NCI-H1417 treated with DMSO at 0.1 percent for 48 hours (cell line): ENCODE measurements around the gene MRPL2.
"Not testable (repeated sequence)": the region's sequence is repeated elsewhere in the genome, so short reads cannot be mapped to it uniquely, and the experiment has no call there.

Experiments
- DNase-seq: peaks from one replicate; lab custom pipeline; 2025; lab: John Stamatoyannopoulos, UW

The MRPL2 gene

DNA sequence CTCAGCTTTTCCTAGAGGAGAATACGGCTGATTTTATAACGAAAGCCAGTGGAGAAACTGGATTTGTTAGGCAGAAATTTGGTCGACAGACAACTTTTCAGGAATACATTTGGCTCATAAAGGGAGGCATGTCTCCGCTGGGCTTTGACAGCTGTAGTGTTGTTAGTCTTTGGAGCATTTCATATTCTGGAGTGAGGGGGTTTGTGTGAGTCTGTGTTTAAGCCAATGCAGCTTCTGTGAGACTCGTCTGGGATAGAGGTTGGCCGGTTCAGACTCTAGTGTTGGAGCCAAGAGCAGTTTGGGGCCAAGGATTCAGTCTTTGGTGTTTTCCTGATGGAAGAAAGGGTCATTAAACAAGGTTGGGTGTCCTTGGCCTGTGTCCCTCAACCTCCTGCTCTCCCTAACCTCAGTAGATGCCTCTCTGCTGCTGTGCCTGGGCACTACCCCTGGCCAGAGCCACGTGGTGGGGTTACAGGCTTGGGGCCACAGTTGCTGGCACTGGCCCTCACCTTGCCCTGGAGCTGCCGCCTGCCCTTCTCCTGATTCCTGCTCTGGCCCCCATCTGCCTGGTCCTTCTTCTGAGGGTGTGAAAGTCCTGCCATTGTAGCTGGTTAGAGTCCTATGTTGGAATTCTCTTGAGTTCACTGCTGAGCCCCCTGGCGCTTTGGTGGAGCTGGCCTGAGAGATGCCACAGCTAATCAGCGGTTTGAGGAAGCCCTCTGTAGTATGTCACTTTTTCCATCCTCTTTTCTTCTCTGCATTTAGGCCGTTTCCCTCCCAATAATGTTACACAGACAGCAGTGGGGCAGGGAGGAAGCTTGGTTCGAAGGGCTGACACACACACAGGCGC, 23.8 kb upstream of the MRPL2 start:
- no peak for DNase-seq

DNA sequence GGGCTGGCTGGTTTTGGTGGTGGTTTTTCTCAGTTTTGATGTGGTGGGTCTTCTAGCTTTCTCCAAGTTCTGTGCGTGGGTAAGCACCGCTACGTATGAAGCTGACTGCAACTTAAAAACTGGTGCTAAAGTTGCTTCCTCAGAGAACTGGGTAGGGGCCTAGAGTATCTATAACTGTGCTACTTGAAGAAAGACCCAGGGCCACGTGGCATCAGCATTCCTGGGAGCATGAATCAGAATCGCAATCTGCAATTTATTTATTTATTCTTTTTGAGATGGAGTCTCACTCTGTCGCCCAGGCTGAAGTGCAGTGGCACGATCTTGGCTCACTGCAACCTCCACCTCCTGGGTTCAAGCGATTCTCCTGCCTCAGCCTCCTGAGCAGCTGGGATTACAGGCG, 22.7 kb upstream of the MRPL2 start:
- DNase-seq, result not testable (repeated sequence)

DNA sequence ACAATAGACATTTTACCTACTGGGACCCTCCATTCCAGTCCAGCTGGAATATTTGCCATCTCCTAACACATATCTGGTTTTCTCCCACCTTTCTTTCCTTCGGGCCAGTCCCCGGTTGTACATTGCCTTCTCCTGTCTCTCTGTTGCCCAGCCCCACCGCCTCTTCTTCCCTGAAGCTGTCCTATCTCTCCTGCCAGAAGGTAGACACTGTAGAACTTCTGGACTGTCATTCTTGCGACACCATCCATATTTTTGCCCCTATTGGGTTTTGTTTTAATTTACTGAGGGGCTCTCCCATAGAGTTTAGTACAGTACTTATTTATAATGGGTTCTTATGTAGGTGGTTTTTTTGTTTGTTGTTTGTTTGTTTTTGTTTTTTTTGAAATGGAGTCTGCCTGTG, 21.8 kb upstream of the MRPL2 start:
- no peak for DNase-seq

DNA sequence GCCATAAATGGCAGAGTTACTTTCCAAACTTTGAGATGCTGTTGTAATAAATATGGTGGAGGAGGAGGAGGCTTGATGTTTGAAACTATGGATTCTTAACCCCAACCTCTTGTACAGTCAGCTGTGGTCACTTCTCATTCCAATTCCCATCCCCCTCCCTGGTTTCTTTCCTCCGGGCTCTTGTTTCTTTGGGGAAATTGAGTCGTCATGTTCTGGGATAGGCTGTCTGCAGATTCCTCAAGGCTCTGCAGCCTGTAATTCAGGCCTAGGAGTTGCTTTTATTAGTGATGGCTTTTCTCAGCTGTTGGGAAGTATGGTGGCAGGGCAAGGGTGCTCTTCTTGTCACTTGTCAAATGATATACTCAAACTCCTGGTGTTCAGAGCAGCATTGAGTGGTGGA, 19.5 kb upstream of the MRPL2 start:
- no peak for DNase-seq

DNA sequence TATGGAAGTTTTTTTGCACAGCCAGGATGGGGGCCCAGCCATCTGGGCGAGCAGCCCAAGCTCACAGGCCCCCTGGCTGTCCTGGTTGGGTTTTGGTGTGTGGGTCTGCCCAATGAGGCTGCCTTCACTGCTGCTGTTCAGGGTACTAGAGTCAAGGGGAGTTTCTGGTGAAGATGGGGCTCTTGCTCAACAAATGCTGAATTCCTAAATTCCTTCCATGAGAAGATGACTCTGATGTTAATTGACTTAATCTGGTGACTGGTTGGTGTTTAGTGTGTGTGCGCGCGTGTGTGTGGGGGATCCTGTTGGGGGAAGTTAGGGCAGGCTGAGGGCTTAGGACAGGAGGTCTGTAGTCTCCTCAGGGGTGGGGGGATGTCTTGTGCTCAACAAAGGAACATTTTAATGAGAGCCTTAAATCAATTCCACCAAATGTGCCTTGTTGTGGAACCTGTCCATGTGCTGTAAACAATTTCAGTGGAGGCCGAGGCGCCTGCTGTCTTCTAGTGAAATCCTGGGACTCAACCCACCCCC, 18.8 kb upstream of the MRPL2 start:
- no peak for DNase-seq

DNA sequence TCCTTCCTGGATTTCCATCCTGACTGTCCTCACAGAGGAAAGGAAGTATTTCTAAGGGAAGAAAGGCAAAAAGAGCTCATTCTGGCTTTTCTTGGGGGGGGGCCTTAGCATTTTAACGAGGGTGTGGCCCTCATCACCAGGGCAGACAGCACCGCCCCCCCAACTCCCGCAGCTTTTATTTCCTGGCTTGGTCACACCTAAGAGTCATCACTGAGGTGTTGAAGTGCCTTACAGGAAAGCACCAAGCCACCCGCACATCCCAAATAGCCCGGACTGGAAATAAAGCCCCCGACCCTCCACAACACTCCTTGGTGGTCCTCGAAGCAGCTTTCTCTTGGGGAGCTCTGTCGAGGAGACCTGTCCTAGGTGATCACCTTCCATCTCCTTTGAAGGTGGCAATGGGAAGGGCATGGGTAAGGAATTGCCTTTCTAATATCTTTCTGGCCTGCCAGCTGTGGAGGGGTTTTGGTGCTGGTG, 18.1 kb upstream of the MRPL2 start:
- no peak for DNase-seq

DNA sequence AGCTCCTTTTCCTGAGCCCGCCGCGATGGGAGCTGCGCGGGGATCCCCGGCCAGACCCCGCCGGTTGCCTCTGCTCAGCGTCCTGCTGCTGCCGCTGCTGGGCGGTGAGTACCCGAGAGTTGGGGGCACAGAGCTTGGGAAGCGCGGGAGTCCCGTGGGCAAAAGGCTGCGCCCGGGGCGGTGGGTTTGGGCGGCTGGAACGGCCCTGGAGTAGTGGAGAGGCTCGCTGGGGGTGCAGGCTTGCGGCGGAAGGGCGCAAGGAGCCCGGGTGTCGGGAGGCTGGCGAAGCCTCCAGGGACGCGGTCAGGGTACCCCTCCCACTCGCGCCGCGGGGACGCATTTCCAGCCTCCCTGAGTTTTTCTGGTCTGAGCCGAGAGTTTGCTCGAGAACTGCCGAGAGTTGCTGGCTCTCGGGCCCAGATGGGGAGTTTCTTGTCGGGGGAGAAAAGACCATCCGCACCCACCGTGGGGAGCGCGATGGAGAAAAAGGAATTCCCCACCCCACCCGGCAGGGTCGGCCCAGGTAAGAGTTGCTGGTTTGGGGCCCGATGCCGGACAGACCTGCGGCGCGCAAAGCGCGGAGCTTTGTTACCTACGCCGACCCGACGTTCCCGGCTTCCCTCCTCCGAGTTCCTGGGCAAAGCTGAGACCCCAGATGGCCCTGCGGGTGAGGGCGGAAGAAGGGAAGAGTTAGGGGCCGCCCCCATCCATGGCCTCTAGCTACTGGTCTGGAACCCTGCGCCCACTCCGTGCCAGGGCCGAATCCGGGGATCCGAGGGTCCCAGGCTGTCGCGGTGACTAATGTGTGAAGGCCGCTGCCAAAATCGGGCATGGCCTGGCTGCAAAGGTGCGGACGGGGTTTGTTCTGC, 17.5 kb upstream of the MRPL2 start:
- DNase-seq, result no peak

DNA sequence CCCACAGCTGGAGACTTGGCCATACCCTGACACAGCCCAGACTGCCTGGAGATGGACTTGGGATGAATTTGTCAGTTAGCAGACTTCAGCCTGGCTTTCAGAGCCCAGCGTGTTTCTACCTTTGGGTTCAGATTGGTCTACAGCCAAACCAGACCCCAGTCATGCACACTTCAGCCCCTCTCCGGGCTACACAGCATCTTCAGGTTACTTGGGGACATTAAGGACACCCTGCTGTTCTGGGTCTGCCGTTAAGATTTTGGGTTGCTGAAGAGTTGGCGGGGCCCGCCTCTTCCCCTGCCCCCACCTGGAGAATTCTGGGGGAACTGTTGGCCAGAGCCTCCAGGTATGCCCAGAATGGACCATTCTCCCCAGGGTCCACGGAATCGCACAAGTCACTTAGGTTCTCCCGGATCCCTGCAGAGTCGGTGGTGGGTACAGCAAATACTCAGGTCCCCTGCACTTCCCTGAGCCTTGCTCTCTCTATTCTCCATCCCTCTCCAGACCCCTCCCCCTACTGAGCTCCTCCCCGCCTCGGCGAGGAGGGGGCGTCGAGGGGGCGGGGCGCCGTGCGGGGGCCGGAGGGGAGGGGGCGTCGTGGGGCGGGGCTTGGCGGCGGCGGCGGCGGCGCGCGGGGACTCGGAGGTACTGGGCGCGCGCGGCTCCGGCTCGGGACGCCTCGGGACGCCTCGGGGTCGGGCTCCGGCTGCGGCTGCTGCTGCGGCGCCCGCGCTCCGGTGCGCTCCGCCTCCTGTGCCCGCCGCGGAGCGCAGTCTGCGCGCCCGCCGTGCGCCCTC, 16.6 kb upstream of the MRPL2 start, which contains the start of gene PTK7:
TSS of gene PTK7 (plus strand) at position 645 of the 794 bp plus-strand sequence. CDS start 175 bp downstream, outside the sequence.
- DNase-seq, result no peak

DNA sequence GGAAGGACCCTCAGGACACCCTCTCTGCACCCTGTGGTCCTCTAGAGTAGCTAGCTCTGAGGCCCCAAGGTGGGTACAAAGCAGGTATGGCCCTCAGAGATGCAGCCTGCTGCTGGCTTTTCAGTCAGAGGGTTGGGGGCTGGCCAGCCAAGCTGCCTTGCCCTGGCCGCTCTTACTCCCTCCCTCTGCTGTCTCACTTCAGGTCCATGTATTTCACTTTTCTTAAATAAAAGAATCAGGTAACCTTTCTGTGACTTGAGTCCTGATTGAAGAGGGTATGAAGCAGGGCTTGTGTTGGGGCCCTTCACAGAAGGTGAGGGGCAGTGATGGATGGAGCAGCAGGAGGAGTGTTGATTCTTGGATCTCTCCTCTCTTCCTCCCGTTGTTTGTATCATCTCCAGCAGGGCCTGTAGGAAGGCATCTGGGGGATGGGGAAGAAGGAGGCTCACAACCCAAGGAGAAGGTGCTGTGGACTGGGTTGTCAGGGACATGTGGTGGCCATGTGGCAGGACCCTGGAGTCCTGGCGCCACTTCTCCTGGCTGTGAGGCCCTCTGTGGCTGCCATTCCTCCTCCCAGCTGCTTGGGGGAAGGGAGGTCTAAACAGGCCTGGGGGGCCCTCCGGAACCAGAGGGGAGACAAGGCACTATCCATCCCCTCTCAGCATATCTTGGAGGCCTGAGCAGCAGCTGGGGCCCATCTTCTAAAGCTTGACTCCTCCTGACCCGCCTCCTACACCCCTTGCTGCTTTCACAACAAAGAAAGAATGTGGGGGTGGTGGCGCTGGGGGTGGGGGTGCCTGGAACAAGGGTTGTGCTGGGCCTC, 15.8 kb upstream of the MRPL2 start:
- DNase-seq, result no peak

DNA sequence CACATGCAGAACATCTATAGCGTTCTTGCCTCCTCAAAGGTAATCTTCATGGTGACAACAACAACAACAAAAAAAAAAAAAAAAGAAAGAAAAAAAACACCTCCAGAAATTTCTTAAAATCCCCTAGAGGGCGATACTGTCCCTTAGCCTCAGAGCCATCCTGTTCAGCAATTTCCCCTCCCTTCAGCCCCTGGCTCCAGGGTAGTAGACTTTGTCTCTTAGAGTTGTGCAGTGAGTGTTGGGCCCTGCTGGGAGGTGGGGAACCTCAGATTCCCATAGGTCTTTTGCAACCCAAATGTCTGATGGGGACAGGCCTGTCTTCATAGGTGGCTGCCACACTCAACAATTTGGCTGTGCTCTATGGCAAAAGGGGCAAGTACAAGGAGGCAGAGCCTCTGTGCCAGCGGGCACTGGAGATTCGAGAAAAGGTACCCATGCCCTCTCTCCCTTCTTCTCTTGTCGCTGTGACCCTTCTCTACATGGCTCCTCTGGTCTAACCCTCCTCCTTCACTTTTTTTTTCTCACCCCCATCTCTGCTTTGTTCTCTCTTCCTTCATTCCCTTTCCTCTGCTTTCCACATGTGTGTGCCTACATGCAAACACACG, 10.9 kb upstream of the MRPL2 start:
- no peak for DNase-seq

DNA sequence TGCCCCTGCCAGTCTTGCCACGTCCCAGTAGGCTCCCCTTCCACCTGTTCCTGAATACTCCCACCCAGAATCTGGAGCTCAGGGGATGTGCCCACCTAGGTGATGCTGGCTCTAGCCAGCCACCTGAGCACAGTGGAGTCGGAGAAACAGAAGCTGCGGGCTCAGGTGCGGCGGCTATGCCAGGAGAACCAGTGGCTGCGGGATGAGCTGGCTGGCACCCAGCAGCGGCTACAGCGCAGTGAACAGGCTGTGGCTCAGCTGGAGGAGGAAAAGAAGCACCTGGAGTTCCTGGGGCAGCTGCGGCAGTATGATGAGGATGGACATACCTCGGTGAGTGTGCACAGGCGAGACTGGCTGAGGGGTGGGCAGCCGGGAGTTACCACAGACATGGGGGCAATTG, 3.6 kb upstream of the MRPL2 start:
- no peak for DNase-seq

DNA sequence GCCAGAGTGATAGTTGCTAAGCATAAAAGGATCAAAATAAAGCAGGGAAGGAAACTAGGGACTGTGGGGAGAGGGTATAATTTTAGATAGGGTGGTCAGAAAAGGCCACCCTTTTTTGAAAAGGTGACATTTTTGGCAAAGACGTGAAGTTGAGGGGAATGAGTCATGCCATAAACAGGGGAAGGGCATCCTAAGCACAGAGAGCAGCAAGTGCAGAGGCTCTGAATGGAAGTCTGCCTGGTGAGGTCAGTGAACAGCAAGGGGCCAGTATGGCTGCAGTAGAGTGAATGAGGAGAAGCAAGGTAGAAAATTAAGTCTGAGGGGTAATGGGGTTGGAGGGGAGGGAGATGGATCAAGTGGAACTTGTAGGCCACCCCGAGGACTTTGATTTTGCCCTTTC, 2.6 kb upstream of the MRPL2 start:
- DNase-seq, result no peak

DNA sequence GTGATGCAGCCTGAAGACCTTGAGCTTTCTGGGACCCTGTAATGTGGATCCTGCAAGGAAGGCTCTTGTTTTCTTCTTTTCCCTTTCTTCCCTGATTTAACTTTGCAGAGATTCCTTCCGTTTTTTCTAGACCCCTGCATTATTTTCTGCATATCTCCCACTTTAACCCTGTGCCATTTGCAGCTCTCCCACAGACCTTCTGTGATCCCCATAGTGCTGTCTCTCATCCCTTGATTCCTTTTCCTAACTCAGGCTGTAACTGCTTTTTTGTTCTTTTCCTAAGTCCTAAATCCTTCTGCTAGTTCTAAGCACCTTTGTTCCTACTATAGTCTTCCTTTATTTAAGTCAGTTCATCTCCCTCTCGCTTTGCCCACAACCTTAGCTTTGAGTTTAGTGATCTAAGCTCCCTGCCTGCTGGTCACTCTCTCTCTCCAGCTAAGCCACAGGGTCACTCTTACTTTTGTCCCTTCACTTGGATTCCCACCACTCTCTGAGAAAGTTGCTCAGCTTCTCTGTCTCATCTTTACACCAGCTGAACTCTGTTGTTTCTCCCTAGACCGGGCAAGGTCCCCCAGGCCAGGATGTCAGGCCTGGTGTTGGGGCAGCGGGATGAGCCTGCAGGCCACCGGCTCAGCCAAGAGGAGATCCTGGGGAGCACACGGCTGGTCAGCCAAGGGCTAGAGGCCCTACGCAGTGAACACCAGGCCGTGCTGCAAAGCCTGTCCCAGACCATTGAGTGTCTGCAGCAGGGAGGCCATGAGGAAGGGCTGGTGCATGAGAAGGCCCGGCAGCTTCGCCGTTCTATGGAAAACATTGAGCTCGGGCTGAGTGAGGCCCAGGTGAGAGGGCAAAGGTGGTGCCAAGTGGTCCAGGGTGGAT, 1.8 kb upstream of the MRPL2 start:
- DNase-seq, result no peak

DNA sequence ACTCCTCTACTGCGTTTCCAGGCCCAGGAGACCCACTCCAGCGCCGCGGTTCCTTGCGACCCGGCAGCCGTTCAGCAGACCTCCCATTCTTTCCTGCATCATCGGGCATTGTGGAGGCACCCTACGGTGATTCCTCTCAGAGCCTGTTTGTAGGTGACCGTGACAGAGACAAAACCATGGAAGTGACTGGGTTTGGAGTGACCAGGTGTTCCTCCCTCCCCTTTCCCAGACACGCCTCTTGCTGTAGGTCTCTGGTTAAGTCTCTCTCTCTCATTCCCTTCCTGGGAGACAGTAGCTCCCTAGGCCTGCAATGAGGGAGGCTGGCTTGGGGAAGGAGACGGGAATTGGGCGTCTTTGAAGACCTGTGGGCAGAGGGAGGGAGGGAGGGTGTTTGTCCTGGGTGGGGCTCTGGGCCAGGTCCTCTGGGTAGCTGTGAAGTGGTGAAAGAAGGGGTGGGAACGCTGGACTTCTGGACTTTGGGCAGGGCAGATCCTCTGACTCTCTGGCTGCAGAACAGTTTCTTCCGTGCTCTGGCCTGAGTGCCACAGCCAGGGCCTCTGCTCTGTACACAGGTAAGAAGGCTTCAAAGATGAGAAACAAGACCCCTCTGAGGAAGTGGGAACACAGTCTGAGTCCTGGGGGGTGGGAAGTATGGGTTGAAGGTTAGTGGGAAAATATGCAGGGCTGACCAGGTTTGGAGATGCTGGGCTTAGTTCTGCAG, 960 bp upstream of the MRPL2 start:
- no peak for DNase-seq

DNA sequence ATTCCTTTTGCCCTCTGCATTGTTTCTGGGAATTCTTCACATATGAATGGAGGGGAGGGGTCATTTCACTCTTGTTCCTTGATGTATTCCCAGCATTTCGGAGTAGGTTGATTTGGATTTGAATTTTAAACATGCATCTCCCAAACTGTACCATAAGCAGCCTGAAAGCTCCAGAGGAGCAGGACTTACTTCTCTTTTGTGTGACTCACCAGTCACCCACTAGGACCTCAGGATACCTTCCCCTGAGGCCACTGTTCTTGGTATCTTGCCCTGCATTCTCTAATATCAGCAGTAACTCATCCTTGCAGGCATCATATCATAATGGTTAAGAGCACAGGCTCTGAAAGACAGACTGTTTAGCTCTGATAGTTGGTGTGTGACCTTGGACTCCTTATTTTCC, 703 bp downstream of the MRPL2 start:
- DNase-seq, result no peak

DNA sequence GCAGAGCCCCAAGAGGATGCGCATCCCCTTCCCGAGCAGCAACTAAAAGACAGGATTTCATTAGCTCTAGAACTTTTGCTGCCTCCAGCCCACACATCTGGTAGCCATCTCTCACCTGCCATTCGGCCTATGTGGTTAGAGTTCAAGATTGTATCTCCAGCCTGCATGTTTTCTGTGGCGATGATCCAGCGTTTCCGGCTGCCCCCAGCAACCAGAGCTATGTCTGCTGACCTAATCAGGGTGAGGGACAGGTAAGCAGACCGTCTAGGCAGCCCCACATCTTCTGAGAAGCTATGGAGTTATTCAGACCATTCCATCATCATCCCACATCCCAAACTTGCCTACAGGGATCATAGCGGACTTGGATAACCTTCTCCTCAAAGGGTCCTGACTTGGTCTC, 3.3 kb downstream of the MRPL2 start:
- no peak for DNase-seq

DNA sequence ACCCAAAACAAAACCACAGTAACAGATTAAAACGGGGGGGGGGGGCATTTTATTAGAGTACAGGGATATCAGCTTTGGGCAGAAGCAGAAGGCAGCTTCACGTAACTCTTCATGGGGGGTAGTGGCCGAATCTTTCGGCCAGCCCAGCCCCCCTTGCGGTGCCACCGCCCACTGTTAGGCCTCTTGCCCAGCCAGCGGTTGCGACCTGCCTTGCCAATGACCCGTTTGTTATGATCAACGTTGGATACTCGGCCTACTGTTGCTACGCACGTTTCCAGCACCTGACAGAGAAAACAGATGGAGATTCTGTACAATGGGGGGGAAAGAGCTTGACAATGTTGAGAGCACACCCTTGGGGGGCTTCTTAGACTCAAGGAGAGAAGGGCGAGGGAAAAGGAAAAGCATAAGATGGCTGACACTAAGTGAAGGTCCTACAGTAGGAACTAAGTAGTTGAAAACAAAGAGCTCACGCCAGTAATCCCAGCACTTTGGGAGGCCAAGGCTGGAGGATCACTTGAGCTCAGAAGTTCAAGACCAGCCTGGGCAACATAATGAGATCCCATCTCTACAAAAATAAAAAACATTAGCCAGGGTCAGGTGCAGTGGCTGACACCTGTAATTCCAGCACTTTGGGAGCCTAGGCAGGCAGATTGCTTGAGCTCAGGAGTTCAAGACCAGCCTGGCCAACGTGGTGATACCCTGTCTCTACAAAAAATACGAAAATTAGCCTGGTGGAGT, 4.9 kb downstream of the MRPL2 start:
- DNase-seq, result no peak

DNA sequence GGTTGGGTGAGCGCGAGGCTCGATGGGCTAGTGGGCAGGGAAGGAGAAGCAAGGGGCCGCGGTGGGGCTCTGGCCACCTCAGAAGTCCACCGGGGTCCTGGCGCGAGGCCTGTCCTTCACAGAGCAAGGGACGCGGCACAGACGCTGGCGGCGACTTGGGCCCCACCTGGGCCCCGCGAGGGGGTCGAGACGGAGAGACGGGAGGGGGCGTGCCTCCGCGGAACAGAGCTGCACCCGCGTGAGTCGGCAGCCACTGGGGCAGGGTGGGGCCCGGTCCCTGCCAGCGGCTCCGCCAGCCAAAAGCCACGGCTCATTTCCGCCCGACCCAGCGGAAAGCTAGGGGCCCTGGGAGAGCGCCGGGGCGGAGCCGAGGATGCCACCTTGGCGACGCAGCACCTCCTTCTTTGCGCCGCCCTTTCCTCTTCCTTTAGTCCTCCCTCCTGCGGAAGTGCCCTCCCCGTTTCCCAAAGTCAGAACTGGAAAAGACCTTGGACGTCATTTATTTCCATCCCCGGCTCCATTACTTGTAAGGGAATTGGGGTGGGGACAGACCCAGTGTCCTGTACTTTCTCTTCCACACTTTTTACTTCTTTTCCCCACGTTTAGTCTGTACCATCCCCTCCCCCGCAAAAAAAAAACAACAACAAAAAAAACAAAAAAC, 5.6 kb downstream of the MRPL2 start, which contains the start of gene CUL7:
TSS of gene CUL7 (minus strand) at position 307 of the 661 bp plus-strand sequence. CDS start 1,063 bp downstream, outside the sequence.
- peak; percentile 44 for DNase-seq
